Right ventricle myocardium superior (tissue), 1 donor: ENCODE results near the gene ARSD. TPM values are rescaled to one million over a fixed set of nuclear protein-coding genes. Genes with fewer than 3 reads are reported as not detected.
"Not testable (repeated sequence)": the region's sequence is repeated elsewhere in the genome, so short reads cannot be mapped to it uniquely, and the experiment has no call there.

Experiments used
- ATAC-seq: fragments of 200-7000 bp; cut with Tn5 transposase; one replicate; pipeline ENCODE4 v1.9.1; 2020; ENCODE audit warnings: mild to moderate bottlenecking; ENCODE audit not compliant: poor library complexity
- DNase-seq: peaks from one replicate; pipeline ENCODE4 v3.0.0-alpha.2; 2020
- intact Hi-C: fragments of 100-400 bp; cut with DNase I; formaldehyde crosslinking; loops from one replicate; pipeline ENCODE4 v1.11.2; 2022
- long read RNA-seq: library from polyadenylated mRNA; unstranded; transcript quantifications from one replicate; pipeline ENCODE4 v2.0.0, GENCODE V29; 2021
- total RNA-seq: library from RNA; stranded (reverse); fragmentation: NEBNext Ultra II Directional; extraction: Animal tissue kit (Norgen Biotek cat#: 25700); gene quantifications from one replicate; pipeline ENCODE4 v1.2.1, GENCODE V29; 2021
- donor health status: DM: no; HTN: yes; CAD: no; lungs with severe emphysema.

ARSD gene
- 5.4 TPM for total RNA-seq
- long read RNA-seq, full-length matches to known transcripts: 6 of 9 reads
- long read RNA-seq, partial matches to known transcripts: 0 of 9 reads
- long read RNA-seq, other reads (novel, unspliced or antisense): 3 of 9 reads

DNA sequence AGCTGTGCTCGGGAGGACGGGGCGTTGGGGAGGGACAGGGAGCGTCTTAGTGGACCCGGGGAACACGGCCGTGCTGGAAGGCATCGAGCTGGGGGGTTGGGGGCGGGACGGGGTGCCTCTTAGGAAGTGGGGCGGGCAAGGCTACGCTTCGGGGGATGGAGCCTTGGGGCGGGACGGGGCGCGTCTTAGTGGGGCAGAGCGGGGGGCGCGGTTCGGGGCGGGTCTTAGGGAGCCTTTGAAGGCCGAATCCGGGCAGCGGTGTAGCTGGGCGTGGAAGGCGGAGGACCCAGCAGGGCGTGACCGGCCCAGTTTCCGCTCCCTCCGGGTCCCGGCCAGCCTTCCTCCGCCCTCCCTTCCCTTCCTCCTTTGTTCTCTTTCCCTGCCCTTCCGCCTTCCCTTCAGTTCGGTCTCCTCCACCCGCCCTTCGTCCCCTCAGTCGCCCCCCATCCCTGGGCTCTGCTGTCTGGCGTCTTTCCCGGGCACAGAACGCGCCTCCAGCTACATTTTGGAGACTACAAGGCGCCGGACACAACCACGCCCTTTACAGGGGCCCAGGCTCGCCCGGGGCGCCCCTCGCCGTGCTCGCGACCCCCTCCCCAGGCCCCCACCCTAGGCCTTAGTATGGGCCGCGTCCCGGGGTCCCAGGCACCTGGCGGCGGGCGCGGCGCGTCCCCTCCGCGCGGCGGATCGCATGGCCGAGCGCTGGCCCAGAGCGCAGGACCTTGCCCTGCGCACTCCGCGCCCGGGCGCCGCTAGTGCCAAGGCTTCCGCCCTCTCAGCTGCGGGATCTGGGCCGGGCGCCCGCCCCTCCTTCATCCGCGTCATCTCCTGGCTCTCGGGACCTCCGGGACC is at the start of gene ARSD:
ARSD (minus strand) TSS at position 757 of the 852 bp plus-strand sequence; CDS start at position 693, 64 bp downstream.
- intact Hi-C loops: no loop called here
- DNase-seq (peak; percentile 95), ATAC-seq (peak; percentile 96)

GRCh38 chrX:2978639-2979038 is 49.5 kb upstream of the ARSD start:
- intact Hi-C loops, ATAC-seq, DNase-seq: not testable (repeated sequence)

GRCh38 chrX:2974961-2975360 is 45.8 kb upstream of the ARSD start:
- intact Hi-C loops: no loop called here
- DNase-seq (no peak), ATAC-seq (no peak)

GRCh38 chrX:2972391-2972790 is 43.3 kb upstream of the ARSD start:
- DNase-seq (no peak), ATAC-seq (no peak)
- intact Hi-C loops: no loop called here

DNA sequence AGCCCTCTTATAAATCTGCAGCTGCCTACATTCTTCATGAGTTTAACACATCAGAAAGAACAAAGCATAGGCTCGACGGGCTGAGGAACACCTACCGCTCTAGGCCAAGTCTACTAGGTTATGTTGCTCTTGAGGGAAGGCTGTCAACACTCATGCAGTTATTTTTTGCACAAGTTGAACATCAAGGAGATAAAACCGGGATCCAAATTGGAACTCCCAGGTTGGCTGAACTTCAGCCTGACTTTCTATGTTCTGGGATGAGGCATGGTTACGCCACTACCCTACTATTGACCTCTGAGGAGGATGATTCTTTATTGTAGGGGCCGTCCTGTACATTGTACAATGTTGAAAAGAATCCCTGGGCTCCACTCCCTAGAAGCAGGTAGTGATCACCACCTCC is 39.9 kb upstream of the ARSD start:
- DNase-seq (no peak), ATAC-seq (peak; percentile 49)
- intact Hi-C loops: no loop called here

GRCh38 chrX:2967998-2968909 is 39.1 kb upstream of the ARSD start:
- DNase-seq: peak; percentile 37

GRCh38 chrX:2967584-2967983 is 38.4 kb upstream of the ARSD start:
- ATAC-seq (no peak), DNase-seq (no peak)
- intact Hi-C loops: no loop called here

More at GRCh38 chrX:2967998-2968909, 39.1 kb upstream of the ARSD start:
- ATAC-seq: peak; percentile 45
- intact Hi-C loops: no loop called here

DNA sequence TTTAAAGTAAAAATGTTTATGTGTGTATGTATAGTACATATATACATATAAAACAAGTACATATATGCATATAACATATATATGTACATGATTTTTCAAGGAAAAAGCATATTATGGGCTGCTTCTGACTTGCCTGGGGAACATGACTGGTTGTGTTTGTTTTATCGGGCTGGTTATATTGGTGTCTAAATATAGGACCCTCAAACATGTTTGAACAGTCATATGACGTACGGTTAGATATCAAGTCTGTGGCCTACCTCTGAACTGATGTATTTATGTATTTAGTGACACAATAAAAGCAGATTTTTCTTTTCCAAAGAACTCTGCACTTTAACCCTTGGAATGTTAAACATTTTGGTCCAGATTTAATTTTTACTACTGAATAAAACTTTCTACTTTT is 37.9 kb upstream of the ARSD start:
- ATAC-seq (no peak), DNase-seq (no peak)
- intact Hi-C loops: no loop called here

DNA sequence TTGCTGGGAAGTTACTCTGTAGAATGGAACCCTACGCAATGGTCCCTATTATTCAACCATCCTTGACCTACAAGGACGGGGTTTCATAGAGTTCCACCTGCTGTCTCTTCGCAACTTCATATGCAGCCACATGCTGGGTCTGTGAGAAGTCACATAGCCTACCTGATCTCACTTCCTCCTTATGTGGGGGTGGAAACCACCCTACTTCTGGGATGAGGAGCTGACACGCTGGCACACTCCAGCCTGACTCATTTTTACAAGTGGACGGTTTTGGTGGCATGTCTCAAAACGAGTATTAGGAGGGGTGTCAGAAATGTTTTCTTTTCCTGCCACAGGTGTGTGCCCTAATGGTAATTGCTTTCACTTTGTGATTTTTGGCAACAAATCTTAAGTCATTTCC is 36.8 kb upstream of the ARSD start:
- no peak for ATAC-seq
- intact Hi-C loops: no loop called here
- DNase-seq: no peak

DNA sequence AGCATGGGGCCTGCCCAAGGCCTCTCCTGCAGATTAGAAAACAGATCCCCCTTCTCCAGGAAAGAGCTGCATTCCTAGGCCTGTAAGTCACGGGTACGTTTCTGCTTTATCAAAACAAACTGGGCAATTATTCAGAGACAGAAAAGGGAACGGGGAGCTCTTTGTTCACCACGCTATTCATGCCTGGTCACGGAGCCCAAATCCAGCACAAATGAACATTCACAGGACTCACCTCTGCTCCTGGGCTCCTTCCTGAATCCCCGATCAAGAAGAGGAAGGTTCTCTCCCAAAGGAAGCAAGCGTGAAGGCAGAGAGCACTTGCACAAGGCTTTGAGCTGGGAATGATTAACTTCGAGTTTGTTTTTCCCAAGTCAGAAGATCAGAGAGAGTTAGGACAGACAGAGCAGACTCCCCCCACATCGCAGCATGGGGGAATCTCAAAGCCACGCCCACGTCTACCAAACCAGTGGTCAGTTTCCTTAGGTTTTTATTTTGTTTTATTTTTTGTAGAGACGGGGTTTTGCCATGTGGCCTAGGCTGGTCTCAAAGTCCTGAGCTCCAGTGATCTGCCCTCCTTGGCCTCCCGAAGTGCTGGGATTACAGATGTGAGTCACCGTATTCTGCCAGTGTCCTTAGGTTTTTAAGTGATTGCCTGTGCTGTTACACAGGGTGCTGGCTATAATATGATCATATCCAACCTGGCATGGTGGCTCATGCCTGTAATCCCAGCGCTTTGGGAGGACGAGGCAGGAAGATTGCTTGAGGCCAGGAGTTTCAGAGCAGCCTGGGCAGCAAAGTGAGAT is 35.1 kb upstream of the ARSD start:
- ATAC-seq, intact Hi-C loops, DNase-seq: not testable (repeated sequence)

- DNase-seq, intact Hi-C loops, ATAC-seq: not testable (repeated sequence)
Observed at GRCh38 chrX:2963449-2963848, 34.3 kb upstream of the ARSD start.

GRCh38 chrX:2962381-2962780 is 33.2 kb upstream of the ARSD start:
- intact Hi-C loops: no loop called here
- DNase-seq (no peak), ATAC-seq (no peak)

DNA sequence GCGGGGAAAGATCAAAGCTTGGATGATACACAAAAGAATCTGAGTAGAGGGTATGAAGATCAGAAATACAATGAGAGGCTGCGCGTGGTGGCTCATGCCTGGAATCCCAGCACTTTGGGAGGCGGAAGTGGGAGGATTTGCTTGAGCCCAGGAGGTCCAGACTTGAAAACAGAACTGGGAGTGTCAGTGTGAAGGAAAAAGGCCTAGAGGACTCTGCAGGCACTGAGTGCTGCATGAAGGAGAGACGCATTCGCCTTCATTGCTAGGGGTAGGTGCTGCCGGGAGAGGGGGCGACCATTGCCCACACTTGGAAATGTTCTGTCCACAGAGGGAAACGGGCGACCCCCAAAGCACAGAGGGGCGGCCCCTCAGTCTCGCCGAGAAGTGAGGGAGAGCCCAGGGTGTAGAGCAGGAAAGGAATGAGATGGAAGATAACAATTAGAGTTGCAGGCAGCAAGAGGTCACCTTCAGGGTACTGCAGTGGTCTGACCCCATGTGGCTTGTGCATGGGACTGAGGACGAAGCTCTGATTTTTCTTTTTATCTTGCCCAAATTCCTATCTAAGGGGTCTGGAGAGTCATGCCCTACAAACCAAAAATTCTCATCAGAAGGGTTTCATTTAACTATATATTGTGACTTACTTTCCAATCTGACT is 31.8 kb upstream of the ARSD start:
- intact Hi-C loops: no loop called here
- DNase-seq: no peak

GRCh38 chrX:2958199-2958598 is 29.1 kb upstream of the ARSD start:
- no peak for DNase-seq
- no peak for ATAC-seq
- intact Hi-C loops: no loop called here

More for the DNA sequence above, 31.8 kb upstream of the ARSD start:
- no peak for ATAC-seq

GRCh38 chrX:2955838-2956237 is 26.7 kb upstream of the ARSD start:
- ATAC-seq: no peak
- intact Hi-C loops: no loop called here
- no peak for DNase-seq

GRCh38 chrX:2955281-2955680 is 26.1 kb upstream of the ARSD start:
- intact Hi-C loops: no loop called here
- DNase-seq (no peak), ATAC-seq (no peak)

DNA sequence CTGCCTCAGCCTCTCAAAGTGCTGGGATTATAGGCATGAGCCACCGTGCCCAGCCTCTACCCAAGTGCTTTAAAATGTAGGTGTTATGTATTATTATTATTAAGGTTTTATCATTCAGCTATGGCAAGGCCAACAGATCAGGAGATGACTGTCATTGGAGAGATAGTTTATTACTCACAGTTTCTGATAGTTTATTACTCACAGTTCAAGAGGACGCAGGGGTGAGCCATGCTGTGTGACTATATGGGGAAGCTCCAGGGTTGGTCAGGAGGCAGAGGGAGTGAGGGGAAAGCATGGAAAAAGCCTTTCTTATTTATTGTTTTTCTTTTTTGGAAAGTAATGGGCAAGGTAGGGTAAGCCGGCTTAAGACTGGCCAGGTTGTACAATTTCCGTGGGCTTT is 25.4 kb upstream of the ARSD start:
- intact Hi-C loops: no loop called here
- no peak for DNase-seq
- no peak for ATAC-seq

- ATAC-seq: not testable (repeated sequence)
Observed at GRCh38 chrX:2937942-2938341, 8.8 kb upstream of the ARSD start.

More at GRCh38 chrX:2937942-2938341, 8.8 kb upstream of the ARSD start:
- intact Hi-C loops, DNase-seq: not testable (repeated sequence)
